CD14-positive monocyte (primary cell): Measurements from ENCODE around the gene MACROH2A1. TPM values are rescaled to one million over a fixed set of nuclear protein-coding genes. Genes with fewer than 3 reads are reported as not detected.

ENCODE experiments used
- DNase-seq, 3 donors: peaks; one replicate each; pipeline ENCODE4 v3.0.0-alpha.2; 2011 to 2022
- H2AFZ ChIP-seq: 2 replicates; pipeline ENCODE4 v1.6.0; 2012; ENCODE audit warnings: mild to moderate bottlenecking, low read depth, low read length, inconsistent platforms; ENCODE audit not compliant: insufficient read depth, poor library complexity, severe bottlenecking
- H3K27ac ChIP-seq, 2 donors: 1 replicate in 1 of 2; 2 replicates in 1 of 2; pipeline ENCODE4 v1.5.1; 2012 to 2013; ENCODE audit warnings: low read length in 2 of 2, control low read depth in 1 of 2, inconsistent platforms in 1 of 2, low read depth in 1 of 2, mild to moderate bottlenecking in 1 of 2
- H3K27me3 ChIP-seq, 2 donors: one replicate each; pipeline versions ENCODE4 v1.6.0 to v1.6.1; 2011 to 2013; ENCODE audit warnings: low read length in 2 of 2; ENCODE audit not compliant: control insufficient read depth in 2 of 2, insufficient read depth in 2 of 2
- H3K36me3 ChIP-seq, 2 donors: replicated peaks in 1 of 2; 1 replicate in 1 of 2; 2 replicates in 1 of 2; pipeline versions ENCODE4 v1.5.1 to v1.6.1; 2012 to 2013; ENCODE audit warnings: low read length in 2 of 2, control low read depth in 1 of 2, inconsistent platforms in 1 of 2, mild to moderate bottlenecking in 1 of 2; ENCODE audit not compliant: insufficient read depth in 2 of 2, control insufficient read depth in 1 of 2
- H3K4me1 ChIP-seq, 2 donors: 1 replicate in 1 of 2; 2 replicates in 1 of 2; pipeline versions ENCODE4 v1.5.1 to v1.6.1; 2012 to 2013; ENCODE audit warnings: low read length in 2 of 2, control low read depth in 1 of 2, inconsistent platforms in 1 of 2, mild to moderate bottlenecking in 1 of 2, moderate library complexity in 1 of 2; ENCODE audit not compliant: insufficient read depth in 2 of 2, control insufficient read depth in 1 of 2
- H3K4me2 ChIP-seq: replicated peaks from 2 replicates; pipeline ENCODE3; 2012; ENCODE audit warnings: low read length, moderate library complexity, mild to moderate bottlenecking; ENCODE audit not compliant: poor library complexity, severe bottlenecking; ENCODE audit errors: extremely low read depth
- H3K4me3 ChIP-seq, 3 experiments: fragments of 200-600 bp in 1 of 3; sonication (generic) in 1 of 3; replicated peaks in 1 of 3; 1 replicate in 2 of 3; 2 replicates in 1 of 3; pipeline ENCODE4 v1.5.1; 2011 to 2013; ENCODE audit warnings: low read length in 3 of 3, mild to moderate bottlenecking in 3 of 3, control low read depth in 2 of 3, low read depth in 2 of 3, inconsistent platforms in 1 of 3, moderate library complexity in 1 of 3
- H3K79me2 ChIP-seq: 2 replicates; pipeline ENCODE4 v1.6.0; 2012; ENCODE audit warnings: mild to moderate bottlenecking, control low read depth, inconsistent platforms, low read length, moderate library complexity; ENCODE audit not compliant: insufficient read depth
- H3K9ac ChIP-seq: 2 replicates; pipeline ENCODE4 v1.6.0; 2017; ENCODE audit warnings: low read length, mild to moderate bottlenecking; ENCODE audit not compliant: insufficient read depth, poor library complexity, severe bottlenecking
- H3K9me3 ChIP-seq, 2 donors: replicated peaks in 1 of 2; 1 replicate in 1 of 2; 2 replicates in 1 of 2; pipeline versions ENCODE4 v1.5.1 to v1.6.1; 2012 to 2013; ENCODE audit warnings: low read length in 2 of 2, control low read depth in 1 of 2; ENCODE audit not compliant: control insufficient read depth in 1 of 2, insufficient read depth in 1 of 2
- H4K20me1 ChIP-seq: 2 replicates; pipeline ENCODE4 v1.6.0; 2012; ENCODE audit warnings: mild to moderate bottlenecking, low read length, control low read depth, moderate library complexity; ENCODE audit not compliant: insufficient read depth
- H3K27ac Mint-ChIP-seq, 7 donors: one replicate each; pipeline ENCODE4 v1.8.0; 2020; ENCODE audit warnings: mild to moderate bottlenecking in 7 of 7, mixed read lengths in 7 of 7, moderate library complexity in 6 of 7, inconsistent platforms in 2 of 7
- H3K27me3 Mint-ChIP-seq, 3 donors: one replicate each; pipeline ENCODE4 v1.8.0; 2021 to 2022; ENCODE audit warnings: low read depth in 3 of 3, mild to moderate bottlenecking in 3 of 3, mixed read lengths in 3 of 3, moderate library complexity in 3 of 3, inconsistent platforms in 1 of 3
- H3K36me3 Mint-ChIP-seq, 2 donors: one replicate each; pipeline ENCODE4 v1.8.0; 2020; ENCODE audit warnings: mixed read lengths in 2 of 2, inconsistent platforms in 1 of 2, mild to moderate bottlenecking in 1 of 2
- H3K4me1 Mint-ChIP-seq: one replicate; pipeline ENCODE4 v1.8.0; 2020; ENCODE audit warnings: mild to moderate bottlenecking, mixed read lengths
- H3K4me3 Mint-ChIP-seq, 2 donors: one replicate each; pipeline ENCODE4 v1.8.0; 2020; ENCODE audit warnings: mild to moderate bottlenecking in 2 of 2, mixed read lengths in 2 of 2, moderate library complexity in 1 of 2
- H3K9me3 Mint-ChIP-seq, 7 donors: one replicate each; pipeline ENCODE4 v1.8.0; 2020 to 2022; ENCODE audit warnings: mixed read lengths in 7 of 7, mild to moderate bottlenecking in 6 of 7, moderate library complexity in 6 of 7, inconsistent platforms in 2 of 7
- CTCF ChIP-seq: fragments of 200-600 bp; IDR thresholded peaks from one replicate; pipeline ENCODE4 v1.8.0; 2022; ENCODE audit warnings: antibody characterized with exemption, mild to moderate bottlenecking
- WGBS: methylation state at CpG from one replicate; pipeline ENCODE4 v1.1.5; 2013; ENCODE audit warnings: missing lambda C conversion rate; ENCODE audit not compliant: insufficient coverage; 5-methylcytosine and 5-hydroxymethylcytosine counted together
- intact Hi-C, 2 donors: fragments of 100-400 bp; cut with micrococcal nuclease; formaldehyde crosslinking; loops; one replicate each; pipeline versions ENCODE4 v1.15.0 to v1.15.1; 2023
- polyA plus RNA-seq, 3 donors: library from polyadenylated mRNA; depleted of rRNA in 1 of 3; unstranded in 2 of 3; stranded (reverse) in 1 of 3; fragments of 300-500 nt in 2 of 3; fragments of >200 nt in 1 of 3; fragmentation: Illumina TruSeq in 2 of 3; gene quantifications; 1 replicate in 2 of 3; 2 replicates in 1 of 3; pipeline ENCODE4 v1.2.3, GENCODE V29; 2012 to 2021

Gene MACROH2A1
- polyA plus RNA-seq, 3 donors: 352 to 443 (median 440) TPM

GRCh38 chr5:135441919-135442318 is 42.9 kb upstream of the MACROH2A1 start:
- no peaks in the 10 kb centered on the region for H3K9me3 Mint-ChIP-seq
- Histone ChIP-seq H3K9me3 (no peaks in the 10 kb centered on the region), H3K4me3 (no peak overlapping the region), H3K36me3 (no peaks in the 10 kb centered on the region), H3K9ac (peak overlapping the region; percentile 25), H3K79me2 (peaks cover 58% of the 10 kb centered on the region), H3K4me2 (peak overlapping the region; percentile 26), H3K27ac (peak overlapping the region; percentile 13 to 39), H3K4me1 (peaks cover 84 to 86% of the 10 kb centered on the region in 2 donors), H3K27me3 (no peaks in the 10 kb centered on the region), H4K20me1 (no peaks in the 10 kb centered on the region), H2AFZ (no peak overlapping the region)
- DNase-seq: no peak
- WGBS: 85% methylated on average over 2 of the region's 4 CpGs
- H3K27me3 Mint-ChIP-seq: peaks cover 0 to 3% (median 2%) of the 10 kb centered on the region in 3 donors
- intact Hi-C loops: no loop called here
- H3K4me1 Mint-ChIP-seq: peaks cover 87% of the 10 kb centered on the region
- peaks cover 3 to 16% of the 10 kb centered on the region in 2 donors for H3K36me3 Mint-ChIP-seq
- no peak overlapping the region for H3K4me3 Mint-ChIP-seq
- no peak for TF ChIP-seq CTCF
- H3K27ac Mint-ChIP-seq: peak overlapping the region in 4 of 7 donors; percentile 31 to 77 (median 72)

- intact Hi-C loops: no loop called here
- no peaks in the 10 kb centered on the region for H3K27me3 ChIP-seq
- H3K4me2 ChIP-seq: peak overlapping the region; percentile 26
- peak overlapping the region; percentile 13 to 39 for H3K27ac ChIP-seq
- no peak for TF ChIP-seq CTCF
- no peaks in the 10 kb centered on the region for H3K9me3 Mint-ChIP-seq
- DNase-seq: peak in 1 of 3 donors; percentile 23
- no peaks in the 10 kb centered on the region for H3K9me3 ChIP-seq
- H4K20me1 ChIP-seq: no peaks in the 10 kb centered on the region
- peaks cover 57% of the 10 kb centered on the region for H3K79me2 ChIP-seq
- peaks cover 89% of the 10 kb centered on the region for H3K4me1 Mint-ChIP-seq
- no peaks in the 10 kb centered on the region for H3K36me3 ChIP-seq
- 0% methylated on average over 6 of the region's 11 CpGs for WGBS
- H3K4me1 ChIP-seq: peaks cover 89 to 92% of the 10 kb centered on the region in 2 donors
- H3K4me3 ChIP-seq: no peak overlapping the region
- H3K36me3 Mint-ChIP-seq: peaks cover 3 to 12% of the 10 kb centered on the region in 2 donors
- H3K9ac ChIP-seq: peak overlapping the region; percentile 25
- peak overlapping the region in 1 of 2 donors; percentile 34 for H3K4me3 Mint-ChIP-seq
- peak overlapping the region in 6 of 7 donors; percentile 17 to 83 (median 62) for H3K27ac Mint-ChIP-seq
- H2AFZ ChIP-seq: peak overlapping the region; percentile 43
- H3K27me3 Mint-ChIP-seq: peaks cover 0 to 3% (median 2%) of the 10 kb centered on the region in 3 donors
These were observed 42.4 kb upstream of the MACROH2A1 start for GRCh38 chr5:135441350-135441831.
